K562 (cell line): ENCODE measurements around the gene KRTAP5-7.

ENCODE experiments used
- BCL6 ChIP-seq: fragments of 250-450 bp; sonication (Bioruptor Pico); IDR thresholded peaks from 2 replicates; pipeline ENCODE4 v1.4.0; 2020
- CHD2 ChIP-seq: IDR thresholded peaks from 2 replicates; pipeline ENCODE4 v1.6.1; 2011; ENCODE audit warnings: low read depth, low read length
- HDGF ChIP-seq: fragments of 450-650 bp; IDR thresholded peaks from 2 replicates; pipeline ENCODE4 v1.6.1; 2016
- RAD21 ChIP-seq, 2 experiments: fragments of 250-450 bp in 1 of 2; fragments of 450-650 bp in 1 of 2; sonication (Bioruptor Pico) in 1 of 2; formaldehyde crosslinking in 1 of 2; IDR thresholded peaks in 1 of 2; conservative IDR thresholded peaks in 1 of 2; 2 replicates each; pipeline versions ENCODE4 v1.4.0 to v1.8.0; 2020 to 2022; ENCODE audit warnings: mild to moderate bottlenecking in 2 of 2, moderate library complexity in 1 of 2
- TF ChIP-seq, protein P1 (sequence below), 3 experiments: IDR thresholded peaks in 2 of 3; conservative IDR thresholded peaks in 1 of 3; 2 replicates each; pipeline ENCODE4 v1.5.1; 2011 to 2012; ENCODE audit warnings: low read length in 3 of 3, mild to moderate bottlenecking in 3 of 3, control low read depth in 2 of 3, improper control_type of control experiment in 1 of 3, inconsistent platforms in 1 of 3, low read depth in 1 of 3, mixed read lengths in 1 of 3, moderate library complexity in 1 of 3; ENCODE audit not compliant: insufficient read depth in 2 of 3
- TF ChIP-seq, protein P2 (sequence below), 2 experiments: fragments of 450-650 bp; formaldehyde crosslinking in 1 of 2; IDR thresholded peaks; 2 replicates each; pipeline versions ENCODE4 v1.4.0 to v1.6.1; 2014 to 2020; ENCODE audit warnings: mild to moderate bottlenecking in 2 of 2, borderline replicate concordance in 1 of 2, low read depth in 1 of 2

DNA sequence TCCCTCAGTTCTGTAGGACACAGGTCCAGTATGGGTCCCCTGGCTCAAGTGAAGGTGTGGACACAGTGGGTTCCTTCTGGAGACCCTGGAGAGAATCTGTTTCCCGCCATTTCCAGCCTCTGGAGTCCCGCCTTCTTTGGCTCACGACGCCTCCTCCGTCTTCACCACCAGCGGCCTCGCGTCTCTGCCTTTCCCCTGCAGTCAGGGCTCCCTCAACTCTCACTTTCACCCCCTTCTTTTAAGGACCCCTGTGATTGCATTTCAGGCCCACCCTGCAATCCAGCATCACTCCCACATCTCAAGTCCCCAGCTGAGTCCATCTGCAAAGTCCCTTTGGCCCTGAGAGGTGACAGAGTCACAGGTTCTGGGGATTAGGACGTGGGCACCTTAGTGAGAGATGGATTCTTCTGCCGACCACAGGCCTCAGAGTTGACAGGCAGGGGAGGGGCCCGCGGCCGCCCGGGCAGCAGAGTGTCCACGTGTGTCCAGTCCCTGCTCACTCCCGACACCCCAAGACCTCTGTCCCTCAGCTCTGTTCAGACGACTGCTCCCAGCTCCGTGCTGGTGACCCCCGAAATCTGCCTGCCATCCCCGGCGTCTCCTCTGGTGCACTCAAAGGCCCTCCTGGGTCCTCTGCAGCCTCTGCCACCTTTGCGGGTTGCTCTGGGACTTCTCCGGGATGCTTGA is 36.9 kb upstream of the KRTAP5-7 start:
- no peak for TF ChIP-seq RAD21 (CRISPR knock-in tag; conservative IDR thresholded peaks at IDR 0.05 in 1 of 2, IDR thresholded peaks at IDR 0.05 in 1 of 2)
- TF ChIP-seq CHD2: no peak
- no peak for TF ChIP-seq HDGF
- TF ChIP-seq, protein P1, sequence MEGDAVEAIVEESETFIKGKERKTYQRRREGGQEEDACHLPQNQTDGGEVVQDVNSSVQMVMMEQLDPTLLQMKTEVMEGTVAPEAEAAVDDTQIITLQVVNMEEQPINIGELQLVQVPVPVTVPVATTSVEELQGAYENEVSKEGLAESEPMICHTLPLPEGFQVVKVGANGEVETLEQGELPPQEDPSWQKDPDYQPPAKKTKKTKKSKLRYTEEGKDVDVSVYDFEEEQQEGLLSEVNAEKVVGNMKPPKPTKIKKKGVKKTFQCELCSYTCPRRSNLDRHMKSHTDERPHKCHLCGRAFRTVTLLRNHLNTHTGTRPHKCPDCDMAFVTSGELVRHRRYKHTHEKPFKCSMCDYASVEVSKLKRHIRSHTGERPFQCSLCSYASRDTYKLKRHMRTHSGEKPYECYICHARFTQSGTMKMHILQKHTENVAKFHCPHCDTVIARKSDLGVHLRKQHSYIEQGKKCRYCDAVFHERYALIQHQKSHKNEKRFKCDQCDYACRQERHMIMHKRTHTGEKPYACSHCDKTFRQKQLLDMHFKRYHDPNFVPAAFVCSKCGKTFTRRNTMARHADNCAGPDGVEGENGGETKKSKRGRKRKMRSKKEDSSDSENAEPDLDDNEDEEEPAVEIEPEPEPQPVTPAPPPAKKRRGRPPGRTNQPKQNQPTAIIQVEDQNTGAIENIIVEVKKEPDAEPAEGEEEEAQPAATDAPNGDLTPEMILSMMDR (IDR thresholded peaks at IDR 0.05 in 2 of 3, conservative IDR thresholded peaks at IDR 0.05 in 1 of 3; ENCODE audit: insufficient read depth in 2 of 3, low read depth in 1 of 3, low read length in 3 of 3): no peak
- TF ChIP-seq, protein P2, sequence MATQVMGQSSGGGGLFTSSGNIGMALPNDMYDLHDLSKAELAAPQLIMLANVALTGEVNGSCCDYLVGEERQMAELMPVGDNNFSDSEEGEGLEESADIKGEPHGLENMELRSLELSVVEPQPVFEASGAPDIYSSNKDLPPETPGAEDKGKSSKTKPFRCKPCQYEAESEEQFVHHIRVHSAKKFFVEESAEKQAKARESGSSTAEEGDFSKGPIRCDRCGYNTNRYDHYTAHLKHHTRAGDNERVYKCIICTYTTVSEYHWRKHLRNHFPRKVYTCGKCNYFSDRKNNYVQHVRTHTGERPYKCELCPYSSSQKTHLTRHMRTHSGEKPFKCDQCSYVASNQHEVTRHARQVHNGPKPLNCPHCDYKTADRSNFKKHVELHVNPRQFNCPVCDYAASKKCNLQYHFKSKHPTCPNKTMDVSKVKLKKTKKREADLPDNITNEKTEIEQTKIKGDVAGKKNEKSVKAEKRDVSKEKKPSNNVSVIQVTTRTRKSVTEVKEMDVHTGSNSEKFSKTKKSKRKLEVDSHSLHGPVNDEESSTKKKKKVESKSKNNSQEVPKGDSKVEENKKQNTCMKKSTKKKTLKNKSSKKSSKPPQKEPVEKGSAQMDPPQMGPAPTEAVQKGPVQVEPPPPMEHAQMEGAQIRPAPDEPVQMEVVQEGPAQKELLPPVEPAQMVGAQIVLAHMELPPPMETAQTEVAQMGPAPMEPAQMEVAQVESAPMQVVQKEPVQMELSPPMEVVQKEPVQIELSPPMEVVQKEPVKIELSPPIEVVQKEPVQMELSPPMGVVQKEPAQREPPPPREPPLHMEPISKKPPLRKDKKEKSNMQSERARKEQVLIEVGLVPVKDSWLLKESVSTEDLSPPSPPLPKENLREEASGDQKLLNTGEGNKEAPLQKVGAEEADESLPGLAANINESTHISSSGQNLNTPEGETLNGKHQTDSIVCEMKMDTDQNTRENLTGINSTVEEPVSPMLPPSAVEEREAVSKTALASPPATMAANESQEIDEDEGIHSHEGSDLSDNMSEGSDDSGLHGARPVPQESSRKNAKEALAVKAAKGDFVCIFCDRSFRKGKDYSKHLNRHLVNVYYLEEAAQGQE (IDR thresholded peaks at IDR 0.05; ENCODE audit: borderline replicate concordance): no peak
- TF ChIP-seq, protein P2 (CRISPR knock-in tag; IDR thresholded peaks at IDR 0.05; ENCODE audit: low read depth): no peak
- TF ChIP-seq BCL6: no peak
